ENCODE results near the gene ADAM12.
A peak's percentile ranks its signal among the peaks of the same experiment; 100 is the strongest.

- peak; percentile 50 for TF ChIP-seq CTCF (IDR thresholded peaks at IDR 0.05; ENCODE audit: low read depth, low read length, poor library complexity, severe bottlenecking)
- no peak for TF ChIP-seq EZH2phosphoT487 (IDR thresholded peaks at IDR 0.05; ENCODE audit: borderline replicate concordance, low read length)
These were observed 411.2 kb downstream of the ADAM12 start for GRCh38 chr10:125976960-125977605.

Measured in DOHH2 (cell line).